CD14-positive monocyte (primary cell): ENCODE data around the gene ARSB. TPM values are rescaled to one million over a fixed set of nuclear protein-coding genes. Genes with fewer than 3 reads are reported as not detected.

Source experiments
- DNase-seq, 3 donors: peaks; one replicate each; pipeline ENCODE4 v3.0.0-alpha.2; 2011 to 2022
- H2AFZ ChIP-seq: 2 replicates; pipeline ENCODE4 v1.6.0; 2012; ENCODE audit warnings: mild to moderate bottlenecking, low read depth, low read length, inconsistent platforms; ENCODE audit not compliant: insufficient read depth, poor library complexity, severe bottlenecking
- H3K27ac ChIP-seq, 2 donors: 1 replicate in 1 of 2; 2 replicates in 1 of 2; pipeline ENCODE4 v1.5.1; 2012 to 2013; ENCODE audit warnings: low read length in 2 of 2, control low read depth in 1 of 2, inconsistent platforms in 1 of 2, low read depth in 1 of 2, mild to moderate bottlenecking in 1 of 2
- H3K27me3 ChIP-seq, 2 donors: one replicate each; pipeline versions ENCODE4 v1.6.0 to v1.6.1; 2011 to 2013; ENCODE audit warnings: low read length in 2 of 2; ENCODE audit not compliant: control insufficient read depth in 2 of 2, insufficient read depth in 2 of 2
- H3K36me3 ChIP-seq, 2 donors: replicated peaks in 1 of 2; 1 replicate in 1 of 2; 2 replicates in 1 of 2; pipeline versions ENCODE4 v1.5.1 to v1.6.1; 2012 to 2013; ENCODE audit warnings: low read length in 2 of 2, control low read depth in 1 of 2, inconsistent platforms in 1 of 2, mild to moderate bottlenecking in 1 of 2; ENCODE audit not compliant: insufficient read depth in 2 of 2, control insufficient read depth in 1 of 2
- H3K4me1 ChIP-seq, 2 donors: 1 replicate in 1 of 2; 2 replicates in 1 of 2; pipeline versions ENCODE4 v1.5.1 to v1.6.1; 2012 to 2013; ENCODE audit warnings: low read length in 2 of 2, control low read depth in 1 of 2, inconsistent platforms in 1 of 2, mild to moderate bottlenecking in 1 of 2, moderate library complexity in 1 of 2; ENCODE audit not compliant: insufficient read depth in 2 of 2, control insufficient read depth in 1 of 2
- H3K4me2 ChIP-seq: replicated peaks from 2 replicates; pipeline ENCODE3; 2012; ENCODE audit warnings: low read length, moderate library complexity, mild to moderate bottlenecking; ENCODE audit not compliant: poor library complexity, severe bottlenecking; ENCODE audit errors: extremely low read depth
- H3K4me3 ChIP-seq, 3 experiments: fragments of 200-600 bp in 1 of 3; sonication (generic) in 1 of 3; replicated peaks in 1 of 3; 1 replicate in 2 of 3; 2 replicates in 1 of 3; pipeline ENCODE4 v1.5.1; 2011 to 2013; ENCODE audit warnings: low read length in 3 of 3, mild to moderate bottlenecking in 3 of 3, control low read depth in 2 of 3, low read depth in 2 of 3, inconsistent platforms in 1 of 3, moderate library complexity in 1 of 3
- H3K79me2 ChIP-seq: 2 replicates; pipeline ENCODE4 v1.6.0; 2012; ENCODE audit warnings: mild to moderate bottlenecking, control low read depth, inconsistent platforms, low read length, moderate library complexity; ENCODE audit not compliant: insufficient read depth
- H3K9ac ChIP-seq: 2 replicates; pipeline ENCODE4 v1.6.0; 2017; ENCODE audit warnings: low read length, mild to moderate bottlenecking; ENCODE audit not compliant: insufficient read depth, poor library complexity, severe bottlenecking
- H3K9me3 ChIP-seq, 2 donors: replicated peaks in 1 of 2; 1 replicate in 1 of 2; 2 replicates in 1 of 2; pipeline versions ENCODE4 v1.5.1 to v1.6.1; 2012 to 2013; ENCODE audit warnings: low read length in 2 of 2, control low read depth in 1 of 2; ENCODE audit not compliant: control insufficient read depth in 1 of 2, insufficient read depth in 1 of 2
- H4K20me1 ChIP-seq: 2 replicates; pipeline ENCODE4 v1.6.0; 2012; ENCODE audit warnings: mild to moderate bottlenecking, low read length, control low read depth, moderate library complexity; ENCODE audit not compliant: insufficient read depth
- H3K27ac Mint-ChIP-seq, 7 donors: one replicate each; pipeline ENCODE4 v1.8.0; 2020; ENCODE audit warnings: mild to moderate bottlenecking in 7 of 7, mixed read lengths in 7 of 7, moderate library complexity in 6 of 7, inconsistent platforms in 2 of 7
- H3K27me3 Mint-ChIP-seq, 3 donors: one replicate each; pipeline ENCODE4 v1.8.0; 2021 to 2022; ENCODE audit warnings: low read depth in 3 of 3, mild to moderate bottlenecking in 3 of 3, mixed read lengths in 3 of 3, moderate library complexity in 3 of 3, inconsistent platforms in 1 of 3
- H3K36me3 Mint-ChIP-seq, 2 donors: one replicate each; pipeline ENCODE4 v1.8.0; 2020; ENCODE audit warnings: mixed read lengths in 2 of 2, inconsistent platforms in 1 of 2, mild to moderate bottlenecking in 1 of 2
- H3K4me1 Mint-ChIP-seq: one replicate; pipeline ENCODE4 v1.8.0; 2020; ENCODE audit warnings: mild to moderate bottlenecking, mixed read lengths
- H3K4me3 Mint-ChIP-seq, 2 donors: one replicate each; pipeline ENCODE4 v1.8.0; 2020; ENCODE audit warnings: mild to moderate bottlenecking in 2 of 2, mixed read lengths in 2 of 2, moderate library complexity in 1 of 2
- H3K9me3 Mint-ChIP-seq, 7 donors: one replicate each; pipeline ENCODE4 v1.8.0; 2020 to 2022; ENCODE audit warnings: mixed read lengths in 7 of 7, mild to moderate bottlenecking in 6 of 7, moderate library complexity in 6 of 7, inconsistent platforms in 2 of 7
- CTCF ChIP-seq: fragments of 200-600 bp; IDR thresholded peaks from one replicate; pipeline ENCODE4 v1.8.0; 2022; ENCODE audit warnings: antibody characterized with exemption, mild to moderate bottlenecking
- WGBS: methylation state at CpG from one replicate; pipeline ENCODE4 v1.1.5; 2013; ENCODE audit warnings: missing lambda C conversion rate; ENCODE audit not compliant: insufficient coverage; 5-methylcytosine and 5-hydroxymethylcytosine counted together
- intact Hi-C, 2 donors: fragments of 100-400 bp; cut with micrococcal nuclease; formaldehyde crosslinking; loops; one replicate each; pipeline versions ENCODE4 v1.15.0 to v1.15.1; 2023
- polyA plus RNA-seq, 3 donors: library from polyadenylated mRNA; depleted of rRNA in 1 of 3; unstranded in 2 of 3; stranded (reverse) in 1 of 3; fragments of 300-500 nt in 2 of 3; fragments of >200 nt in 1 of 3; fragmentation: Illumina TruSeq in 2 of 3; gene quantifications; 1 replicate in 2 of 3; 2 replicates in 1 of 3; pipeline ENCODE4 v1.2.3, GENCODE V29; 2012 to 2021

The ARSB gene
- polyA plus RNA-seq, 3 donors, result 18.0 to 28.7 (median 18.1) TPM

- no peak for DNase-seq
- Histone ChIP-seq H3K27me3 (no peaks in the 10 kb centered on the region), H3K9me3 (no peaks in the 10 kb centered on the region), H3K4me2 (no peak overlapping the region), H3K27ac (no peak overlapping the region), H3K4me3 (no peak overlapping the region), H3K9ac (no peak overlapping the region), H3K36me3 (peaks cover 0 to 18% of the 10 kb centered on the region in 2 donors), H2AFZ (no peak overlapping the region), H3K4me1 (no peaks in the 10 kb centered on the region), H4K20me1 (no peaks in the 10 kb centered on the region), H3K79me2 (no peaks in the 10 kb centered on the region)
- TF ChIP-seq CTCF, result no peak
- WGBS, result no CpG with 5 or more reads among the region's 3 CpGs
- Mint-ChIP-seq H3K9me3 (peaks cover 0 to 3% (median 0%) of the 10 kb centered on the region in 7 donors), H3K4me1 (no peaks in the 10 kb centered on the region), H3K27me3 (peaks cover 0 to 3% (median 2%) of the 10 kb centered on the region in 3 donors), H3K27ac (no peak overlapping the region), H3K4me3 (no peak overlapping the region), H3K36me3 (peaks cover 30 to 31% of the 10 kb centered on the region in 2 donors)
- intact Hi-C loops, result no loop called here
These were observed 165.9 kb downstream of the ARSB start for GRCh38 chr5:78819166-78819565.

- H3K79me2 ChIP-seq, result no peaks in the 10 kb centered on the region
- peaks cover 0 to 18% of the 10 kb centered on the region in 2 donors for H3K36me3 ChIP-seq
- H3K4me1 Mint-ChIP-seq, result no peaks in the 10 kb centered on the region
- TF ChIP-seq CTCF, result no peak
- no peaks in the 10 kb centered on the region for H3K27me3 ChIP-seq
- H3K4me1 ChIP-seq, result no peaks in the 10 kb centered on the region
- no peak overlapping the region for H3K9ac ChIP-seq
- H3K27me3 Mint-ChIP-seq, result peaks cover 0 to 2% (median 2%) of the 10 kb centered on the region in 3 donors
- no peak overlapping the region for H3K4me3 ChIP-seq
- intact Hi-C loops, result no loop called here
- H3K36me3 Mint-ChIP-seq, result peaks cover 18 to 20% of the 10 kb centered on the region in 2 donors
- peak overlapping the region in 1 of 7 donors; percentile 61 for H3K27ac Mint-ChIP-seq
- H4K20me1 ChIP-seq, result no peaks in the 10 kb centered on the region
- DNase-seq, result no peak
- H3K4me3 Mint-ChIP-seq, result no peak overlapping the region
- H2AFZ ChIP-seq, result no peak overlapping the region
- H3K9me3 Mint-ChIP-seq, result peaks cover 0 to 3% (median 0%) of the 10 kb centered on the region in 7 donors
- no peaks in the 10 kb centered on the region for H3K9me3 ChIP-seq
- no peak overlapping the region for H3K4me2 ChIP-seq
- H3K27ac ChIP-seq, result no peak overlapping the region
- WGBS, result no CpG with 5 or more reads among the region's 3 CpGs
These were observed 168.9 kb downstream of the ARSB start for GRCh38 chr5:78816143-78816765.
